ENCODE data around the gene POLR2B.
"Not testable (repeated sequence)": the region's sequence is repeated elsewhere in the genome, so short reads cannot be mapped to it uniquely, and the experiment has no call there.

Gene POLR2B

DNA sequence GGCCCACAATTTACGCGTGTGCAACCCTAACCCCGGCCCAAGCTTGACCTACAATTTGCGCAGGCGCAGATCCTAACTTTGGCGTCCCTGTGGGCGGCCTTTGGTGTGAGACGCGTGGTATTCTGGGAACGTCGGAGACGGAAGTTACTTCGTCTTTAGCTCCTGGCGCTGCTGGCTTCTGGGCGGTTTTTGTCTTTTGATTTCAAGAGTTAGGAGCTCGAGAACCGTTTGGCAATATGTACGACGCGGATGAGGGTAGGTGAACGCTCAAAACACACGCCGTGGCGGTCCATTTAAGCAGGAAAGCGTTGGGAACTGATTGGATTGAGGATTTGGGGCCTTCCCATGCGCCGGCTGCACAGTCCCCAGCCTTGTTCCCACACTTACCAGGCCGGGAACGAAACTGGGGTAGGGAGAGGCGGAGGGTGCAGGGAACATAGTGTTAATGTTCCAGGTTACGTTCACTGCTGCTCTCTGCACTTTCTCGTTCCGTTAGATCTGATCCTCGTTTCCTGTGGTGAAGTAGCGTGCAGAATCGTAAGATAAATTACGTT, at the start of gene POLR2B:
Gene POLR2B (plus strand): TSS at position 147 of the 554 bp plus-strand sequence. CDS start 90 bp downstream, at position 237.
- peak; percentile 77 to 79 for DNase-seq (ENCODE audit: low read depth in 2 of 2)

DNA sequence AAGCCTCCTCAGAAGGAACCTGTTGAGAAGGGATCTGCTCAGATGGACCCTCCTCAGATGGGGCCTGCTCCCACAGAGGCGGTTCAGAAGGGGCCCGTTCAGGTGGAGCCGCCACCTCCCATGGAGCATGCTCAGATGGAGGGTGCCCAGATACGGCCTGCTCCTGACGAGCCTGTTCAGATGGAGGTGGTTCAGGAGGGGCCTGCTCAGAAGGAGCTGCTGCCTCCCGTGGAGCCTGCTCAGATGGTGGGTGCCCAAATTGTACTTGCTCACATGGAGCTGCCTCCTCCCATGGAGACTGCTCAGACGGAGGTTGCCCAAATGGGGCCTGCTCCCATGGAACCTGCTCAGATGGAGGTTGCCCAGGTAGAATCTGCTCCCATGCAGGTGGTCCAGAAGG, 48.1 kb upstream of the POLR2B start:
- DNase-seq (ENCODE audit: low read depth in 2 of 2) = no peak

DNA sequence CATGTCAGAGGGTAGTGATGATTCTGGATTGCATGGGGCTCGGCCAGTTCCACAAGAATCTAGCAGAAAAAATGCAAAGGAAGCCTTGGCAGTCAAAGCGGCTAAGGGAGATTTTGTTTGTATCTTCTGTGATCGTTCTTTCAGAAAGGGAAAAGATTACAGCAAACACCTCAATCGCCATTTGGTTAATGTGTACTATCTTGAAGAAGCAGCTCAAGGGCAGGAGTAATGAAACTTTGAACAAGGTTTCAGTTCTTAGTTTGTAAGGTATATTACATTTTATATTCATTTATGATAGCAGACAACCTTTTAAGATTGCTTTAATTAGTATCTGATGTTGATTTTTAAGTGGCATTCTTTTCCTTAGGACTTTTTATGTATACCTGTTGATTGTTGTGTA, 46.8 kb upstream of the POLR2B start:
- no peak for DNase-seq (ENCODE audit: low read depth in 2 of 2)

DNA sequence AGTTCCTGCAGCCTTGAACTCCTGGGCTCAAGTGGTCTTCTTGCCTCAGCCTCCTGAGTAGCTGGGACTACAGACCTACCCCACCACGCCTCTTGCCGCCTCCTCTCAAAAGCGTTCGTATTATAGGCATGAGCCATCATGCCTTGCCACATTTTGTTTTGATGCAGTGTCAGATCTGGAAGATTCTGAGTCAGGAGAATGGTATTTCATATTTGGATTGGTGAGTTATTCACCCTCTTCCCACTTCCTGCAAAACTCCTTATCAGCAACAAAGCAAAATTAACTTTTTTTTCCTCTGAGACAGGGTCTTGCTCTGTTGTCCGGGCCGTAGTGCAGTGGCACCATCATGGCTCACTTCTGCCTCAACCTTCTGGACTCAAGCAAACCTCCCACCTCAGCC, 41.4 kb upstream of the POLR2B start:
- no peak for DNase-seq (ENCODE audit: low read depth in 2 of 2)

DNA sequence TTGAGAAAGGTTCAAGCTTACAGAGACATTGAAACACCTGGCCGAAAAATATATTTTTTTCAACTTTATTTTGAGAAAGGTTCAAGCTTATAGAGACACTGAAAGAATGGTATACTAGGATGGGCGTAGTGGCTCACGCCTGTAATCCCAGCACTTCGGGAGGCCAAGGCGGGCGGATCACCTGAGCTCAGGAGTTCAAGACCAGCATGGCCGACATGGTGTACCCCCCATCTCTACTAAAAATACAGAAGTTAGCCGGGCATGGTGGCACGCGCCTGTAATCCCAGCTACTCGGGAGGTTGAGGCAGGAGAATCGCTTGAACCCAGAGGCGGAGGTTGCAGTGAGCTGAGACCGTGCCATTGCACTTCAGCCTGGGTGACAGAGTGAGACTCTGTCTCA, 38.9 kb upstream of the POLR2B start:
- DNase-seq (ENCODE audit: low read depth in 2 of 2) = not testable (repeated sequence)

DNA sequence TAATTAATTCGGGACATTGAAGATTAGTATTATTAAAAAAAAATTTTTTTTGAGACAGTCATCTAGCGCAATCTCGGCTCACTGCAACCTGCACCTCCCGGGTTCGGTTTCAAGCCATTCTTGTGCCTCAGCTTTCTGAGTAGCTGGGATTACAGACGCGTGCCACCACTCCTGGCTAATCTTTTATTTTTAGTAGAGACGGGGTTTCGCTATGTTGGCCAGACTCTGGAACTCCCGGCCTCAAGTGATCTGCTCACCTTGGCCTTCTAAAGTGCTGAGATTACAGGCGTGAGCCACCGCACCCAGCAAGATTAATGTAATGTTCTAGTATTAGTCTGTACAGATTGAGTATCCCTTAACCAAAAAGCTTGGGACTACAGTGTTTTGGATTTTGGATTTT, 38.3 kb upstream of the POLR2B start:
- no peak for DNase-seq (ENCODE audit: low read depth in 2 of 2)

DNA sequence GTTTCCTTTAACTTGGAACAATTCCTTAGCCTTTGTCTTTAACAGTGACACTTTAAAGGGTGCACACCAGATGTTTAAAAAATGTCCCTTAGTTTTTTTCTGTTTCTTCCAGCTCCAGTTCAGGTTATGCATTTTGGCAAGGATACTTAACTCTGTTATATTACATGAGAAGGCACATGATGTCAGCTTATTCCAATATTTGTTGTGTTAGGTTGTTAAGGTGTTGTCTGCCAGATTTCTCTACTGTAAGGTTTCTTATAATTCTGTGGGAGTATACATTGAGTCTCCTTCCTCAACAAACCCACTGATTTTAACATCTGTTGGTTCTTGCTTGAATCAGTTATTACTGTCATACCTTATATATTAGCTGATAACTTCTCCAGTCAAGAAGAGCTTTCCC, 37.7 kb upstream of the POLR2B start:
- DNase-seq (ENCODE audit: low read depth in 2 of 2) = no peak

DNA sequence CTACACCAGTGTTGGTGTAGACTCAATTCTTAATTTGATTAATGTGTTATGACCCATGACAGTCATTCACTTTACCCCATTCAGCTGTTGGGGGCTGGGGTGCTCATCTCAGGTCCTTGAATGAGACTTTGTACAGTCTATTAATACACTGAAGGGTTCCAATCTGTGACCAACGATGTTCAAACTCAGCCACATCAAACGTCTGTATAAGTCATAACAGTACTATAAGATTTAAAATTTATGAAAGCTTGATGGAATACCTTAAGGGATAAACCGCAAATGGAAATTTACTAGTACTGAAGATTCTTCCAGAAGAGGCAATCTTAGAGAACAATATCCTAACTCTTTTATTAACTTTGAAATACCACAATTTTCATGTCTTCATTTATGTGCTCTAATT, 37.3 kb upstream of the POLR2B start:
- DNase-seq (ENCODE audit: low read depth in 2 of 2) = no peak

DNA sequence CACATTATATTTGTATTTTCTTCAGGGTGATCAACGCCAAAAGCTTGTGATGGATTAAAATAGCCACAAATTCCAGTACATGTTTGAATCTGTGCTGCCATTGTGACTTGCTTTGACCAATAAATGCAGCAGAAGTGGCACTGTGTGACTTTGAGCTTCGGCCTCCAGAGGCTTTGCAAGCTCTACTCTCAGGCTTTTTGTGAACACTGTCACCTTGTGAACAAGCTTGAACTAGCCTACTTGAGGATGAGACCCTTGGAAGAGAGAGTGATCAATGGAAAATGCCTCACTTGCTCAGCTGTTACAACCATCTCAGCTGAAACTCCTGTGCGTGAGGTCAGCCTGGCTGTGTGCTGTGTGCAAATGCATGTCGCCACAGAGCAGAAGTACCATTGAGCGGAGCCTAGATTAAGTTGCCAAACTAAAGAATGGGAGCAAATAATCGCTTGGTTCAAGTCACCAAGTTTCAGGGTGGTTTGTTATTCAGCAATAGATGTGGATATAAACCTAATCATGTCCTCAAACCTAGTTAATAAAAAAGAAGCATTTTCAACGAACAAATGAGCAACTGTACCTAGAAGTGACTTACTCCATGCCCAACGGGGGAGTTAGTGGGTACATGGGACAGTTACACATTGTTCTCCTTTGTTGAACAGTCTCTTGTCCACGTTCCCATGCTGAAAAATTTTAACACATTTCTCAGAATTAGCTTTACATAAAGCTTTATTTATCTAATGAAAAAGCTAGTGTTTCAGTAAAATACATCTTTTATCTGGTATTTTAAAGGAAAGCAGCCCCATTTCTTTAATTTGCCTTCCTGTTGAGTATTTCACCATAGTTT, 24.8 kb upstream of the POLR2B start:
- DNase-seq (ENCODE audit: low read depth in 2 of 2) = no peak

DNA sequence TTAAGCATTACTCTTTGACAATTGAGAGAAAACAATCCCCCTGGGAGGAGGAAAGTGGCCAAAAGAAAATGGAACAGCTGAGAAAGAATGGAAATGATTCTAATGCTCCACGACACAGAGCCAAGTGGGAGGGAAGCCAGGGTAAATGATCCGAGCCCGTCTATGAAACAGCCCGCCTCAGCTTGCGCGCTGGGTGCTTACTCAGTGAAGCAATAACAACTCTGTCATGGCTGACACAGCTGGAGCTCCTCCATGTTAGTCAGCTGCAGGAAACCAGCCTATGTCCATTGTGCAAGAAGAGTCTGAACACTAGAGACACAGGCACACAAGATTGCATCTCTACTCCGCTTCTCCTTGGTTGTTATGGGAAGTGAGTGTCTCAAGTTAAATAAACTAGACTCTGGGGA, 20.6 kb upstream of the POLR2B start:
- no peak for DNase-seq (ENCODE audit: low read depth in 2 of 2)

DNA sequence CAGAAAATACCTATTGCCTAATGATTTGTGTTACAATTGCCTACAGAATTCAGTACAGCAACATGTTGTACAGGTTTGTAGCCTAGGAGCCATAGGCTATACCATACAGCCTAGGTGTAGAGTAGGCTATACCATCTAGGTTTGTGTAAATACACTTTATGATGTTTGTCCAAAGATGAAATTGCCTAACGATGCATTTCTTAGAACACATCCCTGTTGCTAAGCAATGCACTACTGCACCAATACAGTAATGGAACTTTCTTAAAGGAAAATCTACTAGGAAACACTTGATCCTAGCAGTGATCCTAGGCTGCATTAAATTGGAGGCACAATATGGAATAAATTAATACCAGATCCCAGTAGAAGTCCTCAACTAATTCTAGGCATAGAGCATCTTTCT, 19.6 kb upstream of the POLR2B start:
- DNase-seq (ENCODE audit: low read depth in 2 of 2) = no peak

DNA sequence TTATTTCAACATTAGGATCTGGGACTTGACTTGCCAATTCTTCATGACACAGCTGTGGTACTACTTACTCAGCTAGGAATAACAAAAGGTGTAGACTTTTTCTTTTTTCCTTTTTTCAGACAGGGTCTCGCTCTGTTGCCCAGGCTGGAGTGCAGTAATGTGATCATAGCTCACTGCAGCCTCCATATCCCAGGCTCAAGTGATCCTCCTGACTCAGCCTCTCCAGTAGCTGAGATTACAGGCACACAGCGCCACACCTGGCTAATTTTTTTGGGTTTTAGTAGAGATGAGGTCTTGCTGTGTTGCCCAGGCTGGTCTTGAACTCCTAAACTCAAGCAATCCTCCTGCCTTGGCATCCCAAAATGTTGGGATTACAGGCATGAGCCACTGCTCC, 17.6 kb upstream of the POLR2B start:
- no peak for DNase-seq (ENCODE audit: low read depth in 2 of 2)

DNA sequence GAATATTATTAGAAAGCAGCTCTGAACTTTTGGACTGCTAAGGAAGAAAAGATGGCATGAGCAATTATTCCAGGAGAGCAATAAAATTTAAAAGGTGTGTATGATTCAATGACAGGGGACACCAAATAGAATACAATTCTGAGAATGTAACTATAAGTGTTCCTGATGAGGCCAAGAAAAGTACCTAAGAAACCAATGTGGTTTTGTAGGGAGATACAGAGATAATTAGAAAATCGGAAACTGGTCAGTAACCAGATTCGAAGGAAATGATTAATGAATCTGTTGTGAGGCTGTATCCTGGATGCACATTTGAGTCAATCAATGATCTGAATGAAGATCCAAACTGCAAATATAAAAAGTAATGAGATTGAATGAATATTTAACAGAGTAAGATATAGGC, 7.3 kb upstream of the POLR2B start:
- DNase-seq (ENCODE audit: low read depth in 2 of 2) = no peak

DNA sequence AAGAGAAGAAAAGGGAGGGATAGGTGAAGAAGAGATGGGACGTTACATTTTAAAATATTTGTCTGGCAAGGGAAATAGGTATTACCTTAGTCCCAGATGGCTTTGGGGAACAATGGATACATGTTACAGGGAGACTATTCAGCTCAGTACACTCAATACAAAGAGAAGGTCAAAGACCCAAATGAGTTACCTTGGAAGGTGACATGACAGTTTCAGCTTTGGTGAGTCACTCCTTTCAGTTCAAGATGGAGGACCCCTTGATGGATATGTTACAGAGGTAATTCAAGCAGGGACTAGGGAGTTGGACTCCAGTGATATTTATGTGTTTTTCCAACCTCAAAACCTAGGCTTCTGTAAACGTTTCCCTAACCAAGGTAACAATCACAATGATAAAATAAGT, 6.3 kb upstream of the POLR2B start:
- no peak for DNase-seq (ENCODE audit: low read depth in 2 of 2)

DNA sequence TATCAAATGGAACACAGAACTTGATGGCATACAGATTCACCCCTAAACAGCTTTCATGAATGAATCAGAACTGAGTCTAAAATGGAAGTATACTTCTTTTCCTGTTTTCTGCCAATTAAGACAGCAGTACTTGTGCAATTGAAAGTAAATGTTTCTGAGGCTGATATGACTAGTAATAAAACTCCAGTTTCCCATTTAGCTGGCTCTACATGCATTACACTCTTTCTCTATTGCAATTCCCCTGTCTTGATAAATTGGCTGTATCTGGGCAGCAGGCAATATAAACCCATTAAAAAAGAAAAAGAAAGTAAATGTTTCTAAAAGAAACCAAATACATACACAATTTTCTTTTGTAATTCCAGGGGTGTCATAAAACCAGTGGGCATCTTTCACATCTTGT, 5.9 kb upstream of the POLR2B start:
- no peak for DNase-seq (ENCODE audit: low read depth in 2 of 2)

DNA sequence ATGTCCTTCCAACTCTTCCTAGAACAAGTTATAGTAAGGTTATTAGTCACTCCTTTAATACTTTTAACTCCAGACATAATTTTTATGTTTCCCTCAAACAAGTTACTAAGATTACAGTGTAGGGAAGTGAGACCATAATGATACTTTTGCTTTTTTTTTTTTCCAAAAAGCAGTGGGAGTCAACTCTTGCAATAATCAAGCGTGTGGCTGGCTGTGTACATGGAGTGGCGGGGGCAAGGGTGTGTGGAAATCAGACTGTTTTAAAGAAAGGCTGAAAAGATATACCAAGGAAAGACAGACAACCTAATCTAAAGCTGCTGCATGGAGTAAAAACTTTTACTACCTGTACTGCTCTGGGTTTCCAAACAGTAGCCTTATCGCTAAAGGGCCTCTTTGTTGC, 5.4 kb upstream of the POLR2B start:
- no peak for DNase-seq (ENCODE audit: low read depth in 2 of 2)

DNA sequence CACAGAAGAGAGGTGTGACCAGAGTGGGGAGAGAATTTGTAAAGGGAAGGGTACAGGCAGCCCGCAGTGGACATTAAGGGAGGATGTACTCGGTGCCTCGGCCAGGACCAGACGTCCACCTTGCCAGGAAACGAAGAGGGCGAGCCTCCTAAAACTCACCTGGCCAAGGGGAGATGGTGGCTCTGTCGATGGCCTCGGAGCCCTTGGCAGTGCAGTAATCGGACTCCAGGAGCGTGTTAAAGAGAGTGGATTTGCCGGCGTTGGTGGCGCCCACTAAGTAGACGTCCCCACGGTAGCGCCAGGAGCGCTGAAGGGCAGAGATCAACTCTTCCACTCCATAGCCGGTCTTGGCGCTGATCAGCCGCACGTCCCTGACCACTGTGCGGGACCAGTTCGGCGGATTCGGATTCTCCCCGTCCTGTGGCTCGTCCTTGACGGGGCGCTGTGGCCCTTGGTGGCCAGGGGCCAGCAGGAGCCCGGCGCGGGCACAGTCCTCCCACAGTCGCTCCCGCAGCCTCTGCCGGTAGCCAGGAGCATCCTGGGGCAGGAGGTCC, 2.3 kb upstream of the POLR2B start:
- DNase-seq (ENCODE audit: low read depth in 2 of 2) = peak in 1 of 2 donors; percentile 6

DNA sequence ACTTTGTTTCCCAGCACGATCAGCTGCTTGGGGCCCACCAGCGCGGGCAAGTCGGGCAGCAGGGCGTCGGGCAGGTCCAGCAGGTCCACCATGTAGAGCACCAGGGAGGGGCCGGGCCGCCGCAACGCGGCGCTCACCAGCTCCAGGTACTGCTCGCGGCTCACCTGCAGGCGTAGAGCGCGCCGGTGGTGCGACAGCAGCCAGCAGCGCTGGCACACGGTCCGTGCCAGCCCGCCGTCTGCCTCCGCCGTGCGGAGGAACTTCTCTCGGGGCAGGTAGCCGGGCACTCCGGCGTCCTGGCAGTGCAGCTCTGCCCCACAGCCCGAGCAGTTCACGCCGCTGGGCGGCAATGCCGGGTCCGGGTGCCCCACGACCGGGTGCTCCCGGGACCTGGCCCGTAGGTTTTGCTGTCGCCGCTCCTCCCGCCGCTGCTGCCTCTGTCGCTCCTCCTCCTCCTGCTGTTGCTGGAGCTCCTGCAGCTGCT, 1.8 kb upstream of the POLR2B start:
- peak; percentile 36 to 42 for DNase-seq (ENCODE audit: low read depth in 2 of 2)

DNA sequence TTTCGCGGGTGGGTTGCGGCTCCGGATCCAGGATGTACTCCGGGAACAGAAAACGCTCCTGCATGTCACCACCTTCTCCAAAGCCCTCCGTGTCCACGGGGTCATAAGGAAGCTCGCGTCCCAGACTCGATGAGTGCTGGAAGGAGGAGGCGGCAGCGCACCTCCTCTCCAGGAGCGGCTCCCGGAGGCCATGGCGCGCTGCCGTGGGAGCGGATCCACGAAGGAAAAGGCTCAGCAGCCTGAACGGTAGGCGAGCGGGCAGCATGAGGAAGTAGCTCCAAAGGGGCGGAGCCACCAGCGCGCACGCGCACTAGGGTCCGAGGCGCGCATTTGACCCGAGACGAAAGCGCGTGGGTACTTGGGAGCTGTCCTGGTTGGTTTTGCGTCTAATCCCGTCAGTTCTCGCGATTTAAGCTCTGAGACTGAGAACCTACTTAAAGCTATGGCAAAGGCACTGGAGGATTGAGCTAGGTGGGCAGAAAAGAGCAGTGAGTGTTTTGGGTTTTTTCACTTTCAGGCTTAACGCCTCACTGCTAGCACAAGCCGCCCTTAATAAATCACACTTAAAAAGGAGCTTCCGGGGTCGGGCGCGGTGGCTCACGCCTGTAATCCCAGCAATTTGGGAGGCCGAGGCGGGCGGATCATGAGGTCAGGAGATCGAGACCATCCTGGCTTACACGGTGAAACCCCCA, 1.2 kb upstream of the POLR2B start, which contains the start of gene NOA1:
Gene NOA1 (minus strand): TSS at position 286 of the 692 bp plus-strand sequence. CDS start 21 bp downstream, at position 265.
- peak; percentile 93 to 96 for DNase-seq (ENCODE audit: low read depth in 2 of 2)

DNA sequence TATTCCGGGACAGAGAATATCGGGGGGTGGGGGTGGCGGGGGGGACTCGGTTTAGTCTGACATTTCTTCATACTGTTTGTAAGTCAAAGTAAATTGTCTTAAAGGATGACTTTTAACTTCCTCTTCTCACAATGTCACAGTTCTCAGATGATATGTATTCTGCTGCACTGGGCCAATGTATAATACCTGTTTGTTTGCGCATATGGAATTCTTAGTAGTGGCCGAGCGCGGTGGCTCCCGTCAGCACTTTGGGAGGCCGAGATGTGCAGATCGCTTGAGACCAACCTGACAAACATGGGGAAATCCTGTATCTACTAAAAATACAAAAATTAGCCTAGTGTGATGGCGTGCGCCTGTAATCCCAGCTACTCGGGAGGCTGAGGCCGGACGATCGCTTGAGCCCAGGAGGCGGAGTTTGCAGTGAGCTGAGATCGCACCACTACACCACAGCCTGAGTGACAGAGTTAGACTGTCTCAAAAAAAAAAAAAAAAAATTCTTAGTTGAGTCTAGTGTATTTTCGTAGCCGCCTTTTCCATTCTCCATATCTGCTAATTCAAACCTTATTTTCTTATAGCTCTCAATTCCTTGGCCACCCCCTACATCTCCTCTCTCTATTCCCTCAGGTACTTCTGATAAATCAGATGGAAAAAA, 851 bp downstream of the POLR2B start:
- peak in 1 of 2 donors; percentile 18 for DNase-seq (ENCODE audit: low read depth in 2 of 2)

DNA sequence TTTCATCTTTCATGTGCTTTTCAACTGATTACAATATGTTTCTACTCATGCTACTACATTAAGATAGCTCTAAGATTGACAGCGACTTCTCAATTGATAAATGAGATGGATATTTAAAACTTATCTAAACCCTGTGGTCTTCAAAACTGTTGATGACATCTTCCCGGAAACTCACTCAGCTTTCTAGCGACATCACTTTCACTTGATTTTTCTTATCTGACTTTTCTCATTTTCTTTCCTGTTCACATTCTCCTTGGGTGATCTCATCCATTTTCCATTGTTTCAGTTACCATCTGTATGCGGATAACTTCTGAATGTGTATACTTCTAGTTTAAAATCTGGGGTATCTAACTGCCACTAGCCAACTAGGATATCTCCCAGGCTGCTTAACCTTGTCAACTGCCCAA, 3.1 kb downstream of the POLR2B start:
- no peak for DNase-seq (ENCODE audit: low read depth in 2 of 2)

DNA sequence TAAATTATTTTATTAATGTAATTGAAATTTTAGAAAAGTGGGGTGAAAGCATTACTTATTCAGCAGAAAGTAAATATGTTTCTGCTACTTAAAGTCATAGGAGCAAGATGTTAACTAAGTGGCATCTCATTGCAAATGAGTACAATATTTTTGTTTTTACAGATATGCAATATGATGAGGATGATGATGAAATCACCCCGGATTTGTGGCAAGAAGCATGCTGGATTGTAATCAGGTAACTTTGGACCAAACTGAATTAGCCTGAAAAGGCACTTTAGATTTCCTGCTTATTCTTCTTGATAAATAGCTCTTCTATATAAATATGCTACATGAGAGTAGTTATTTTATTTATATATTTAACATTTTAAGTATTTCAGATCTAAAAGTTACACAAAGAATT, 7.5 kb downstream of the POLR2B start:
- DNase-seq (ENCODE audit: low read depth in 2 of 2) = no peak

Data from stimulated activated CD4-positive, alpha-beta T cell treated with anti-CD3 and anti-CD28 coated beads, Interleukin-1b, Interleukin-23, amount 100 ng/mL, for 4 hours (primary cell).